ENCODE data around the gene KCNH6.

The KCNH6 gene, protein sequence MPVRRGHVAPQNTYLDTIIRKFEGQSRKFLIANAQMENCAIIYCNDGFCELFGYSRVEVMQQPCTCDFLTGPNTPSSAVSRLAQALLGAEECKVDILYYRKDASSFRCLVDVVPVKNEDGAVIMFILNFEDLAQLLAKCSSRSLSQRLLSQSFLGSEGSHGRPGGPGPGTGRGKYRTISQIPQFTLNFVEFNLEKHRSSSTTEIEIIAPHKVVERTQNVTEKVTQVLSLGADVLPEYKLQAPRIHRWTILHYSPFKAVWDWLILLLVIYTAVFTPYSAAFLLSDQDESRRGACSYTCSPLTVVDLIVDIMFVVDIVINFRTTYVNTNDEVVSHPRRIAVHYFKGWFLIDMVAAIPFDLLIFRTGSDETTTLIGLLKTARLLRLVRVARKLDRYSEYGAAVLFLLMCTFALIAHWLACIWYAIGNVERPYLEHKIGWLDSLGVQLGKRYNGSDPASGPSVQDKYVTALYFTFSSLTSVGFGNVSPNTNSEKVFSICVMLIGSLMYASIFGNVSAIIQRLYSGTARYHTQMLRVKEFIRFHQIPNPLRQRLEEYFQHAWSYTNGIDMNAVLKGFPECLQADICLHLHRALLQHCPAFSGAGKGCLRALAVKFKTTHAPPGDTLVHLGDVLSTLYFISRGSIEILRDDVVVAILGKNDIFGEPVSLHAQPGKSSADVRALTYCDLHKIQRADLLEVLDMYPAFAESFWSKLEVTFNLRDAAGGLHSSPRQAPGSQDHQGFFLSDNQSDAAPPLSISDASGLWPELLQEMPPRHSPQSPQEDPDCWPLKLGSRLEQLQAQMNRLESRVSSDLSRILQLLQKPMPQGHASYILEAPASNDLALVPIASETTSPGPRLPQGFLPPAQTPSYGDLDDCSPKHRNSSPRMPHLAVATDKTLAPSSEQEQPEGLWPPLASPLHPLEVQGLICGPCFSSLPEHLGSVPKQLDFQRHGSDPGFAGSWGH

DNA sequence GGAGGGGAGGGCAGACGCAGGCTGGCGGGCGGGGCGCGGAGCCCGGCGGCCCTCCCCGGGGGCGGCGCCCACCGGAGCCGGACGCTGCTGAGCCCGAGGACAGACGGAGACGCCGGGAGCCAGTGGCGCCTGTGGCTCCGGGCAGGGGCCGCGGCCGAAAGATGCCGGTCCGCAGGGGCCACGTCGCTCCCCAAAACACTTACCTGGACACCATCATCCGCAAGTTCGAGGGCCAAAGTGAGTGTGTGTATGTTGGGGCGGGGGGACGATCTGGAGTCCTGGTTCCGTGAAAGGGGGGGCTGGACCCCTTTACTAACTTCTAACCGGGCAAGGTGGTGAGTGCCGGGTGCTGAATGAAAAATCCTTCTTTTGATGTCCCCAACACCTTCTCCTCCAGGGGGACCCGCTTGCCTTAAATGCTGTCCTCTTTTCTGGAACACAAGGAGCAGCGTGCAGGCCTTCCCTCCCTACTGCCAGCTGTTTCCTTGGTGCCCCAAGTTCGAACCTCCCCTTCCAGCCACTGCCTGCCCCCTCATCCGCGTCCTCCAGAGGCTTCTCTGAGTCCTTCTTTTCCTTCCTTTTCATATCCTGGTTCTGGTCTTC, at the start of gene KCNH6:
Gene KCNH6, plus strand, starts transcription at position 106 of the 603 bp plus-strand sequence. Its CDS starts 56 bp downstream, at position 162.
- DNase-seq (ENCODE audit: low spot score) = no peak

DNA sequence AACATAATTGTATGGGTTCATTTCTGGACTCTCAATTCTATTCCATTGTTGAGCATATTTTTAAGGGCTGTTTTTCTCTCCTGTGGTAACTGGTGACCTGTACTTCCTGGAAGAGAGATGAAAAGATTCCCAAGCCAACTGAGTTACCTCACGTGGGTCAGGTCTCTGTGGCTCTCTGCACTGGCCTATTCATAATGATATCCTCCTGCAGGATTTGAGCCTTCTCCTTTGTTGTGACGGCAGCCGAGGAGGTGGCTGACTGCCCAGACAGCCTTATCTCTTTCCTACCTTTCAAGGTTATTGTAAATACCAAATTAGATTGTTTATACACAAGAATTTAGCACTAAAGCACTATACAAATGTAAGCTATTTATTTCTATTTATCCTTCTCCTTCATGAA, 49.0 kb upstream of the KCNH6 start:
- DNase-seq (ENCODE audit: low spot score) = no peak

DNA sequence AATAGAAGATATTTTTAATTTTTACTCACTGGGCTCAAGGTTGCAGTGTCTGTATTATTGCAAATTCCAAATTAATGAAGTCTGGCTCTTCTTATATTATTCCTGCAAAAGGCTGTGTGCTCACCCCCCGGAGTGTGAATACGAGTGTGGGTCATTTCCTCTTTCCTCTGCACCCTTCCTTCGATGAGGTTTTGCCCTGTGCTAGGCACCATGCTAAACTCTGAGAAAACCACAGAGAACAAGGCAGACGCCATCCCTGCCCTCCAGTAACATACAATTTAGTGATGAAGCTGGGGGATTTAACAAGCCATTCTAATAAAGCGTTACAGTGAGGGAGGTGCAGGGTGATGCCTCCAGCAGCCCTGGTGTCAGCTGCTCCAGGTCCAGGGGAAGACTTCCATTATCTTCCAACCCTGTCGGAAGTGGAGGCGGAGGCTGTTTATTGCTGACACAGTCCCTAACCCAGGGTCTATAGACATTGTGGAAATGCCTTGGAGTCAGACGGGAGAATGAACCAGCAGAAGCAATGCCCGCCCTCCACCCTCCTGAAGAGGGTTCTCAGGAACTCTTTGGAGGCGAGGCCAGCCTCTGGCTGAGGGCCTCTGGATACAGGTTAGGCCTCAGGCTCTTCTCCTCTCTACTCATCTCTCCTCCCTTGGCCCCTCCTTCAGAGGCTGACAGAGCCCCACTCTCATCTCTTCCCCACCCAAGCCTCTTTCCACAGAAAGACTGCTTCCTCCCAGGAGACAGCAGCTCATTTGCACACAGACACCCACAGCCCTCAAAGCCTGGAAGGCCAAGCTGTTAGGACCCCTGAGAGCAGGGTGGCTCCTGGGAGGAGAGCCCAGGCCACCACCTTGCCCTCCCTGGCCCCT, 48.3 kb upstream of the KCNH6 start:
- no peak for DNase-seq (ENCODE audit: low spot score)

DNA sequence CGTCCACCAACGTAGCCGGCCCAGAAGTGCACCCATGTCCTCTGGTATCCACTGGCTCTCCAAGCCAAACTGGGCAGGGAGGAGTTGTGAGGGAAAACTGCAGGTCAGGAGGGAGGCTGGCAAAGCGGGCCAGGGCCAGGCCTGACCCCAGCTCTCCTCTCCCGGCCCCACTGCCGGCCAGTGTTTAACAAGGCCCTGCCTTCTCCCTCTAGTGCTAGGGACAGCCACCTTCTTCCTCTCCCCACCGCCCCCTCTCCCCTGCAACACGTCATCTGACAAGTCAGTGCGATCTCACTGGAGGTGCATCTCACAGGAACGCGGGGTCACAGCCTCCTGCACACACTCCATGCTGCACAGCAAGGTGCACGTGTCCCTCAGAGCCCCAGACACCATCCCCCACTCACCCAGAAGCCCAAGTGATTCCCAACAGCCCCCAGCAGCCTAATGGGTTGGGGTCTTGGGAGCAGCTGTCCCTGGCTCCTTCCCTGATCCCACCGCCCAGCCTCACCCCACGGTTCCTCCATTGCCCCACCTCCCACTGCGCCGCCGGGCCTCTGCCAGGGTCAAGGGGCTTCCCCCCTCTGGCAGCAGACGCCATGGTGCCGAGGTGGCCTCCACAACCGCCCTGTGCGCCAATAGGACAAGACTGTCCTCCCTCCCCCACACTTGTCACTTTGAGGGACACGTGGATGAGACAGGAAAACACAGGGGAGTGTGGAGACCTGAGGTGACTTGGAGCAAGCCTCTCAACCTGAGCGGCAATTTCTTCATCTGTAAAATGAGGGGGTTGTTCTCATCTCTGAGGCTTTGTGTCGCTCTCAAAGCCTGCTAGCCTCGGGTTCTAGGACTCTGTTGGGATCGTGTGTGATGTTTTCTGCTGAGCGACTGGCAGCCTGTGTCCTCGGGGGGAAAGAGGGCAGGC, 47.4 kb upstream of the KCNH6 start:
- no peak for DNase-seq (ENCODE audit: low spot score)

DNA sequence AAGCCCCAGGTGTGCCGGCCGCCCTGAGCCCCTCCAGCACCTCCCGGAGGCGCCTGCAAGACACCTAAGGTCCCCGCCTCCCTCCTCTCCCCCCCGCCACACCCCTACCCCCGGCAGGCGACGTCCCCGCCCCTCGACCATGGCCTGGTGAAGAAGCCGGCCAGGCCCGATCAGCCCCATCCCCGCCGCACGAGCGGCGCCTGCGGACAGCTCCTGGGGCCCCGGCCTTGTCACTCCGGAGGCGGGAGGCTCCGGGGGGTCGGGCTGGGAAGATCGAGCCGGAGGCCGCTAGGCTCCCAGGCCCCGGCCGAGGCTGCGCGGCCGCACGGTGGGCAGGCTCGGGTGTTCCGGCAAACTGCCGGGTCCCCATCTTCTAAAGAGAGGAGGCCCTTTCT, 46.7 kb upstream of the KCNH6 start:
- no peak for DNase-seq (ENCODE audit: low spot score)

DNA sequence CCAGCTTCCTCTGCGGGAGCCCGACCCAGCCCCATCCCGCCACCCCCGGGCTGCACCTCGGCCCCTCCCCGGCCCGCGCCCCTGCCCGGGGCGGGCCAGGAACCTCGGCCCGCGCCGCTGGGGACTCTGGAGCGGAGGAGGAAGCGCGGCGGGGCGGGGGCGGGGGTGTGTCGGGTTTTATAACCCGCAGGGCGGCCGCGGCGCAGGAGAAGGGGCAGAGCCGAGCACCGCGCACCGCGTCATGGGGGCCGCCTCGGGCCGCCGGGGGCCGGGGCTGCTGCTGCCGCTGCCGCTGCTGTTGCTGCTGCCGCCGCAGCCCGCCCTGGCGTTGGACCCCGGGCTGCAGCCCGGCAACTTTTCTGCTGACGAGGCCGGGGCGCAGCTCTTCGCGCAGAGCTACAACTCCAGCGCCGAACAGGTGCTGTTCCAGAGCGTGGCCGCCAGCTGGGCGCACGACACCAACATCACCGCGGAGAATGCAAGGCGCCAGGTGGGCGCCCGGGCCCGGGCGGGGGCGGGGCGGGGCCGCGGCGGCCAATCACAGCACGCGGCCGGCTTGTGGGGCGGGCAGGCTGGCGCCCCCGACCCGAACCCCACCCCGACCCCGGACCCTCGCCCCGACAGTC, 46.2 kb upstream of the KCNH6 start, which contains the start of gene ACE:
Gene ACE, plus strand, starts transcription at position 208 of the 626 bp plus-strand sequence. Its CDS starts 34 bp downstream, at position 242.
- DNase-seq (ENCODE audit: low spot score) = peak; percentile 71

DNA sequence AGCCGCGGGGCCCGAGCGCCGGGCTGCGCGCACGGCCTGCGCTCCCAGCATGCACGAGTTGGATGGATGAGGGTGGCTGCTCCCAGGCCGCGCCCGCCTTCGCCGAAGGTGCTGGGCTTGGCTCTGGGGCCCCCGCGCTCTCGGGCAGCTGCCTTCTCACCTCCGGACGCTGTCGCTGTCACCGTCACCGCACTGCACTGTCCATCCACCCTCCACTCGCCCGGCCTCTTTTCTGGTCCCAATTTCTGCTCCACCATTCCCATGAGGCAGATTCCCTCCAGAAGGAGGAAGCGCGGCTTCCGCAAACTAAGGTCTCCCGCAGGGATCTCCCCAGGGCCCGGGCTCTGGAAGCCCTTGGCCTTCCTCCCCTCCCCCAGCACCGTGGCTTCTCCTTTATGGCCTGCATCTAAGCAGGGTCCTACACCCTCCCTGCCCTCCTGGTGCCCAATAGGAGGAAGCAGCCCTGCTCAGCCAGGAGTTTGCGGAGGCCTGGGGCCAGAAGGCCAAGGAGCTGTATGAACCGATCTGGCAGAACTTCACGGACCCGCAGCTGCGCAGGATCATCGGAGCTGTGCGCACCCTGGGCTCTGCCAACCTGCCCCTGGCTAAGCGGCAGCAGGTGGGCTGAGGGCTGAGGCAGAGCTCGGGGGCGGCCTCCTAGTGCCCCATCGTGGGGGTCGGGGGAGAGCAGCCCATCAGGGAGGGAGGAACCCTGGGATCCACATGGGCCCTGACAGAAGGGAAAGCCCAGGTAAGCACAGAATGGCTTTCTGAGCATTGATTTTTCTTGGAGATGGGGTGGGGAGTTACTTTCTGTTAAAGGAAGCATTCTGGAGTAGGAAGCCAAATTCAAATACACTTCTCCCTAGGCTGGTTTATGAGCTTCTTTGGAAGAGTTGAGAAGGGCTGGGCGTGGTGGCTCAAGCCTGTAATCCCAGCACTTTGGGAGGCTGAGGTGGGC, 45.4 kb upstream of the KCNH6 start:
- DNase-seq (ENCODE audit: low spot score) = peak; percentile 27

DNA sequence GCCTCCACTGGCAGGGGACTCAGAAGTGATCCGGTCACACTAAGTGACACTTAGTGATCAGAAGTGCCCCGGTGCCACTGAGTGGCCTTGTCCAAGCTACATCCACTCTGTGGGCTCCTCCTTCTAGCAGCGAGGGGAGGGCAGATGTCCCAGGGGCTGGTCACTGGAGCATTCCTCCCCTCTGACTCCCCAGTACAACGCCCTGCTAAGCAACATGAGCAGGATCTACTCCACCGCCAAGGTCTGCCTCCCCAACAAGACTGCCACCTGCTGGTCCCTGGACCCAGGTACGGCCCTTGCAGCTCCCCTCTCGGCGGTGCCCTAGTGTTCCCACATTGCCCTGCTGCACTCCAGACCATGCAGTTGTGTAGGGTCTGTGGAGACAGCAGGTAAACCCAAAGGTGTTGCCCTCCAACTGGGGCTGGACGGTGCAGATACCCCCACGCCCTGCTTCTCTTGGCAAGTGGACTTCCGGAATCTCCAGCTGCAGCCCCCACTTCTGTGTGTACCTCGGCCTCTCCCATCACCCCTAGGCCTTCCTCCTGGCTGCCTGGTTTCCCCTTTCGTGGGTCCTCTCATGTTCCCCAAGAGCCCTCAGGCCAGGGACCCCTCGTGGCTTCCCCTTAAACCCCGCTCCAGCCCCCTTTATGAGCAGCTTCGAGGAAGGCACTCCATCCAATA, 44.2 kb upstream of the KCNH6 start:
- DNase-seq (ENCODE audit: low spot score) = peak; percentile 81

DNA sequence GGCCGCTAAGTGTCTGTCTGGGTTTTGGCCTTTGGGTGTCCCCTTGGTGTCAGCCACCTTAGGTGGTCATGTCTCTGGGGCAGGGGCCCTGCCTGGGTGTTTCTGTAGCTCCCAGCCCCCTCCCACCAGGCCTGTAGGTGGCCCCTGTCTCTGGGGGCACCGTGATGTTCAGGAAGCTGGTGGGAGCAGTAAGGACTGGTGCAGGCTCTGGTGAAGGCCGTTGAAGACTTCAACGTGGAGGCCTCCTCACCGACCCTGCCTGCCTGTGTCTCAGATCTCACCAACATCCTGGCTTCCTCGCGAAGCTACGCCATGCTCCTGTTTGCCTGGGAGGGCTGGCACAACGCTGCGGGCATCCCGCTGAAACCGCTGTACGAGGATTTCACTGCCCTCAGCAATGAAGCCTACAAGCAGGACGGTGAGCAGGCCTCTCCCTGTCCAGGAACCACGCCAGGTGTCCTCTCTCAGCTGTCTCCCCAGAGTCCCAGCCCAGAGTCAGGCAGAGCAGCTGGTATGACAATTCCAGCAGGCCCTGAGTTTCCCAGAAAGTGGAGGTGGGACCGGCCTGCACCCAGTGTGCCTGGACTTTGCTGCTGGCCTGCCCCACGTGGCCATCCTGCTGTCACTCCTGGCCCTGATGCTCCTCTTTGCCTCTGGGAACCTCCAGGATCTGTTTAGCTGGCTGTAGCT, 43.5 kb upstream of the KCNH6 start:
- no peak for DNase-seq (ENCODE audit: low spot score)

DNA sequence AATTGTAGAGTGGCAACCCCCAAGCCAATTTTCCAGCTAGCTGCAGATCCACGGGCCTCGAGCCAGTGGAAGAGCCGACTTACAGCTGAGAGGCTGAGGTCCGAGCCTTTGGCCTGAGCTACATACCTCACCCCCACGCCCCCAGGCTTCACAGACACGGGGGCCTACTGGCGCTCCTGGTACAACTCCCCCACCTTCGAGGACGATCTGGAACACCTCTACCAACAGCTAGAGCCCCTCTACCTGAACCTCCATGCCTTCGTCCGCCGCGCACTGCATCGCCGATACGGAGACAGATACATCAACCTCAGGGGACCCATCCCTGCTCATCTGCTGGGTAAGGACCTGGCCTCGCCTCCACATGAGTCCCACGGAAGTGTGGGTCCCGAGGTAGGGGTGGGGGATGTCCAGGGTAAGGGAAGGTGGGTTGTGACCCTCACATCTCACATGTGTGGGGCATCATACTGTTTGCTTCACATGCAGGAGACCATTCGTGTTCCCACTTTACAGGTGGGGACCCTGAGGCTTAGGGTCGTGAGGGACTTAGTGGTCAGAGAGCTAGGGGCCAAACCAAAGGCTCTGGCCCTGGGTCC, 42.9 kb upstream of the KCNH6 start:
- DNase-seq (ENCODE audit: low spot score) = no peak

DNA sequence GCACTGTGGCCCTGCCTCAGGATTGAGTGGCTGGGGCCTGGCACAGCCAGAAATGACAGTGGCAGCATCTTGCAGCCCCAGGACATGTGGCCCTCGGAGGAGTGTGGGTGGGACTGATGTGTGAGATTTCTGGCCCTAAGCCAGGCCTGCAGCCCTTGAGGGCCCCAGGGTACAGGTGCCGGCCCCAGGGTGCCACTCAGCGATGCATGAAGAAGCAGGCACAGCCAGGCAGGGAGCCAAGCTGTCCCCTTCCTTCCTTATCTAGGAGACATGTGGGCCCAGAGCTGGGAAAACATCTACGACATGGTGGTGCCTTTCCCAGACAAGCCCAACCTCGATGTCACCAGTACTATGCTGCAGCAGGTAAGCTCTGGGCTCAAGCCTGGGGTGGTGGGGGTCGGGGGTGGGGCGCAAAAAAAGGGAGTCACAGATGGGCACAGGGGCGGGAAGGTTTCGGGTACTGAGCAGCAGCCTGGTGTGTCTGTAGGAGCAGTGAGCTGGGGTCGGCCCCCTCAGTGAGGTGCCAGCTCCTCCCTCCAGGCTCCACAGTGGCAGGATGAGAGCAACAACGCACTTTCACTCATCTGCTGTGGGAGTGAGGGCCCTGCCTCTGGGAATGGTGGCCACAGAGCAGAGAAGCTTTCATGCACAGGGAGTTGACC, 42.2 kb upstream of the KCNH6 start:
- peak; percentile 63 for DNase-seq (ENCODE audit: low spot score)

DNA sequence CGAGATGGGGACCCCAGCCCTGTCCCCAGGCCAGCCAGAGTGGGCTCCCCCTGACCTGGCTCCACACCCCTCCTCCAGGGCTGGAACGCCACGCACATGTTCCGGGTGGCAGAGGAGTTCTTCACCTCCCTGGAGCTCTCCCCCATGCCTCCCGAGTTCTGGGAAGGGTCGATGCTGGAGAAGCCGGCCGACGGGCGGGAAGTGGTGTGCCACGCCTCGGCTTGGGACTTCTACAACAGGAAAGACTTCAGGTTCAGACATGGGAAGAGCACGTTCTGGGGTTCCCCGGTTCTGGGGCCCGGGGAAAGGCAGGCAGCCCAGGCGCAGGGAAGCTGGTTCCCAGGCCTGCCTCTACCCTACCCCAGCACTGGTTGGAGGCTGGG, 41.7 kb upstream of the KCNH6 start:
- no peak for DNase-seq (ENCODE audit: low spot score)

DNA sequence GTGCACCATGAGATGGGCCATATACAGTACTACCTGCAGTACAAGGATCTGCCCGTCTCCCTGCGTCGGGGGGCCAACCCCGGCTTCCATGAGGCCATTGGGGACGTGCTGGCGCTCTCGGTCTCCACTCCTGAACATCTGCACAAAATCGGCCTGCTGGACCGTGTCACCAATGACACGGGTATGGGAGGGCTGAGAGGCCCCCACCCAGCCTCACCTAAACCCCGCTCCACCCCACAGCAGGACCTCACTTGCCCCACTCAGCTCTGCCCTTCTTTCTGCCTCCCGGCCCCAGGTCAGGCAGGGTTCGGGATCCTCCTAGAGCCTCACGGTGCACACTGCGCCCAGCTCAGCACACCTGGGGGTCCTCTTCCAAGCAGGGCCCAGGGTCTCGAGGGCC, 40.6 kb upstream of the KCNH6 start:
- DNase-seq (ENCODE audit: low spot score) = no peak

DNA sequence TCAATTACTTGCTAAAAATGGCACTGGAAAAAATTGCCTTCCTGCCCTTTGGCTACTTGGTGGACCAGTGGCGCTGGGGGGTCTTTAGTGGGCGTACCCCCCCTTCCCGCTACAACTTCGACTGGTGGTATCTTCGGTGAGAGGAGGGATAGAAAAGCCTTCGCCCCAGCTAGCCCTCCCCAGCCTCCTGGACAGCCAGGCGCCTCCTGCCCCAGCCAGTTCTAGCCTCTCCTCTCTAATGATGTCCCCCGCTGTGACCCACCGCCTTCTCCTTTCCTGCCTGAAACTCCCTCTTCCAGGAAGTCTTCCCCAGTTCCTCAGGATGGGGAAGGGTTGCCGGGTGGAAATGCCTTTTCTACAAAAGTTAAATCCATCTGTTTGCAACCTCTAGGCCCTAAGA, 40.1 kb upstream of the KCNH6 start:
- DNase-seq (ENCODE audit: low spot score) = no peak

DNA sequence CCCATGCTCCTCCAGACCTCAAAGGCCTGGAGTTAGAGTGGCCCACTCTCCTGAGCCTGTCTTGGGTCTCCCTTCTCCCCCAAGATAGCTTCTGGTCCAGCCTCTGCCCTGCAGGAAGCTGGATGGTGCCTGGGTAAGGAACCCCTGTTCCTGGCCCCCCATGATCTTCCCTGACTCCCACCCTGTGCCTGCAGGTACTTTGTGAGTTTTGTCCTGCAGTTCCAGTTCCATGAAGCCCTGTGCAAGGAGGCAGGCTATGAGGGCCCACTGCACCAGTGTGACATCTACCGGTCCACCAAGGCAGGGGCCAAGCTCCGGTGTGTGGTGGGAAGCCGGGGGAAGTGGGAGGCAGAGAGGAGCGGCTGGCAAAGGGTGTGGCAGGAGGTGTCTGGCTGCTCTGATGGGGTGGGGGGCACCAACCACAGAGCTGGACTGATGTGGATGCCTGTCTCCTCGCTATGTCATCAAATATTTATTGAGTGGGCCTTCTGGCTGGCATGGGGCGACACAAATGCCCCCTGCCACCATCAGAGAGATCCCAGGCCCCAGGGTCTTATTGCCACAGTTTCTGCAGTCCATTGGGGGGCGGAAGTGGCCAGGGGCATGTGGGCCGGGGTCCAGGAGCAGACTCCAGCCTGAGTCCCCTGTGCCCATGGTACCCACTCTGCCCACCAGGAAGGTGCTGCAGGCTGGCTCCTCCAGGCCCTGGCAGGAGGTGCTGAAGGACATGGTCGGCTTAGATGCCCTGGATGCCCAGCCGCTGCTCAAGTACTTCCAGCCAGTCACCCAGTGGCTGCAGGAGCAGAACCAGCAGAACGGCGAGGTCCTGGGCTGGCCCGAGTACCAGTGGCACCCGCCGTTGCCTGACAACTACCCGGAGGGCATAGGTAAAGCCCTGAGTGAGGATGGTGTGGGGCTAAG, 39.2 kb upstream of the KCNH6 start:
- no peak for DNase-seq (ENCODE audit: low spot score)

Measured in NAMALWA (cell line).